Activated T-helper 1 cell treated with anti-CD3 and anti-CD28 coated beads, Interleukin-12 subunit alpha, Interleukin-12 subunit beta, Interleukin-2, Interleukin-4 antibody, amounts not matched to agents 30 ng/mL and 10 ng/mL and 1 ng/mL, durations not matched to agents 14 hours and 24 hours and 36 hours (primary cell): ENCODE data around the gene FRMD4A. TPM values are rescaled to one million over a fixed set of nuclear protein-coding genes. Genes with fewer than 3 reads are reported as not detected.
A peak's percentile ranks its signal among the peaks of the same experiment; 100 is the strongest.
"Not testable (repeated sequence)": the region's sequence is repeated elsewhere in the genome, so short reads cannot be mapped to it uniquely, and the experiment has no call there.

Experiments used
- DNase-seq: peaks from one replicate; pipeline ENCODE4 v3.0.0; 2021; ENCODE audit warnings: low spot score
- H3K27ac Mint-ChIP-seq: one replicate; pipeline ENCODE4 v1.8.0; 2021; ENCODE audit warnings: mild to moderate bottlenecking, mixed read lengths
- H3K27me3 Mint-ChIP-seq: one replicate; pipeline ENCODE4 v1.8.0; 2022; ENCODE audit warnings: mild to moderate bottlenecking, moderate library complexity, mixed read lengths; ENCODE audit not compliant: insufficient read depth
- H3K36me3 Mint-ChIP-seq: one replicate; pipeline ENCODE4 v1.8.0; 2021; ENCODE audit warnings: low read depth, mixed read lengths
- H3K4me1 Mint-ChIP-seq: one replicate; pipeline ENCODE4 v1.8.0; 2021; ENCODE audit warnings: low read depth, mixed read lengths
- H3K4me3 Mint-ChIP-seq: one replicate; pipeline ENCODE4 v1.8.0; 2021; ENCODE audit warnings: mild to moderate bottlenecking, moderate library complexity, mixed read lengths
- H3K9me3 Mint-ChIP-seq: one replicate; pipeline ENCODE4 v1.8.0; 2021; ENCODE audit warnings: mixed read lengths
- intact Hi-C: fragments of 100-400 bp; cut with micrococcal nuclease; formaldehyde crosslinking; loops from one replicate; pipeline ENCODE4 v1.15.1; 2024
- total RNA-seq: library from RNA; stranded (reverse); gene quantifications from 2 replicates; pipeline ENCODE4 v1.2.3, GENCODE V29; 2022

Gene FRMD4A
- total RNA-seq, 1 donor from 2014 or later: 0.31 TPM

GRCh38 chr10:13899941-13900340 lies 430.8 kb downstream of the FRMD4A start:
- DNase-seq: no peak
- H3K36me3 Mint-ChIP-seq: no peaks in the 10 kb centered on the region
- no peaks in the 10 kb centered on the region for H3K4me1 Mint-ChIP-seq
- H3K27ac Mint-ChIP-seq: no peak overlapping the region
- no peaks in the 10 kb centered on the region for H3K9me3 Mint-ChIP-seq
- H3K27me3 Mint-ChIP-seq: peaks cover 9% of the 10 kb centered on the region
- H3K4me3 Mint-ChIP-seq: no peak overlapping the region
- intact Hi-C loops: no loop called here

- DNase-seq, H3K4me3 Mint-ChIP-seq, H3K9me3 Mint-ChIP-seq, H3K27ac Mint-ChIP-seq, H3K36me3 Mint-ChIP-seq, intact Hi-C loops, H3K4me1 Mint-ChIP-seq: not testable (repeated sequence)
- H3K27me3 Mint-ChIP-seq: peaks cover 37% of the 10 kb centered on the region
These were observed 434.6 kb downstream of the FRMD4A start for GRCh38 chr10:13896146-13896545.

GRCh38 chr10:13894412-13895093 lies 436.2 kb downstream of the FRMD4A start:
- Mint-ChIP-seq H3K9me3 (no peaks in the 10 kb centered on the region), H3K27me3 (peaks cover 49% of the 10 kb centered on the region), H3K4me1 (no peaks in the 10 kb centered on the region), H3K36me3 (no peaks in the 10 kb centered on the region), H3K27ac (no peak overlapping the region), H3K4me3 (no peak overlapping the region)
- DNase-seq: no peak
- intact Hi-C loops: no loop called here

DNA sequence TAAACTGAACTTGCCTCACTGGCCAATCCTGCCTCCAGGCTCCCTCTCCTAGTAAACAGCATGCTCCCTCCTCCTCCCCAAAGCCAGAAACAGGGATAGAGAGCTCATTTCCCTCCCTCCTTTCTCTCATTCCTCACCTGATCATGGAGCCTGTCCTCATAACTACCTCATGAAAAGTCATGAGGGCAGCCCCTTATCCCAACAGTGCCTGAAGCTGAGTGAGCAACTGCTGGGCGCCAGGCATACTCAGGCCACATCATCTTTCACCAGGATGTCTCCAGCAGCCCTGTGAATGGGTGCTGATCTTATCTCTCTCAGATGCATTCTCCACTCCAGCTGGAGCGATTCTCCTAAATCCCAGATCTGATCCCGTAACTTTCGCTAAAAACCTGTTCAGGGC lies 436.8 kb downstream of the FRMD4A start:
- Mint-ChIP-seq H3K9me3 (no peaks in the 10 kb centered on the region), H3K36me3 (no peaks in the 10 kb centered on the region), H3K27ac (no peak overlapping the region), H3K27me3 (peaks cover 55% of the 10 kb centered on the region), H3K4me3 (no peak overlapping the region), H3K4me1 (no peaks in the 10 kb centered on the region)
- intact Hi-C loops: no loop called here
- no peak for DNase-seq

DNA sequence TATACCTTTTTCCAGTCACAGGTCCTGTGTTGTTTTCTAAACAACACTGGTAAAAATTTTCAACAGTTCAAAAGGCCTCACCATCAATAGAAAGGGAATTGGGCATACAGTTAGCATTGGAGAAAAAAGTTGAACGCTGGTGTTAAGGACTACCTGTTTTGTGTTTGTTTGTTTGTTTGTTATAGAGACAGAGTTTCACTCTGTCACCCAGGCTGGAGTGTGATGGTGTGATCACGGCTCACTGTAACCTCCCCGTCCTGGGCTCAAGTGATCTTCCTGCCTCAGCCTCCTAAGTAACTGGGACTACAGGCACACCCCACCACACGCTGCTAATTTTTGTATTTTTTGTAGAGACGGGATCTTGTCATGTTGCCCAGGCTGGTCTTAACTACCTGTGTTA lies 437.9 kb downstream of the FRMD4A start:
- no peaks in the 10 kb centered on the region for H3K4me1 Mint-ChIP-seq
- intact Hi-C loops: no loop called here
- H3K27me3 Mint-ChIP-seq: peaks cover 63% of the 10 kb centered on the region
- no peak overlapping the region for H3K27ac Mint-ChIP-seq
- no peaks in the 10 kb centered on the region for H3K9me3 Mint-ChIP-seq
- no peak for DNase-seq
- H3K36me3 Mint-ChIP-seq: no peaks in the 10 kb centered on the region
- no peak overlapping the region for H3K4me3 Mint-ChIP-seq

DNA sequence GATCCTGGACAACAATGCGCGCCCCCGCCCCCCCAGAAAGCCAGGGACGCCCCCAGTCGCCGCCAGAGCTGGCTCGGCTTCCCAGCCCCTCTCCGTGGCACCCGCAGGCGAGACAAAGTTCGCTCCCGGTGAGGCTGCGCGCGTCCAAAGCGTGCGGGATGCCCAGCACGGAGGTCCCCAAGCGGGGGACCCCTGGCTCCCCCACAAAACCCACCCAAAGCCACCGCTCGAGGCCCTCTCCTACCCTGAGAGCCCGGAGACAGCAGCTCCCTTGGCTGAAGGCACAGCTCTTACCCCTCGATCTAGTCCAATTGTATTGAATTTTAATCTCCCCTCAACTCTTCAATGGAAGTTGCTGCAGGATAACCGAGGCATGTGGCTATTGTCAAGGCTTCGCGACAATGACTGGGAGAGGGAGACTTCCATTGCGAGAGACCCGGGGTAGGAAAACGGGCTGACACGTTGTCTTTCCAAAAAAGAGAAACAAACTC lies 438.7 kb downstream of the FRMD4A start:
- no peak overlapping the region for H3K4me3 Mint-ChIP-seq
- H3K4me1 Mint-ChIP-seq: no peaks in the 10 kb centered on the region
- intact Hi-C loops: no loop called here
- peaks cover 63% of the 10 kb centered on the region for H3K27me3 Mint-ChIP-seq
- H3K9me3 Mint-ChIP-seq: no peaks in the 10 kb centered on the region
- no peak overlapping the region for H3K27ac Mint-ChIP-seq
- no peaks in the 10 kb centered on the region for H3K36me3 Mint-ChIP-seq
- no peak for DNase-seq

GRCh38 chr10:13891128-13892000 lies 439.4 kb downstream of the FRMD4A start:
- H3K4me3 Mint-ChIP-seq: peak overlapping the region; percentile 40
- no peaks in the 10 kb centered on the region for H3K9me3 Mint-ChIP-seq
- H3K36me3 Mint-ChIP-seq: no peaks in the 10 kb centered on the region
- no peak for DNase-seq
- intact Hi-C loops: no loop called here
- H3K4me1 Mint-ChIP-seq: no peaks in the 10 kb centered on the region
- peaks cover 63% of the 10 kb centered on the region for H3K27me3 Mint-ChIP-seq
- H3K27ac Mint-ChIP-seq: no peak overlapping the region

GRCh38 chr10:13890233-13891127 lies 440.2 kb downstream of the FRMD4A start:
- peak overlapping the region; percentile 6 for H3K4me3 Mint-ChIP-seq
- intact Hi-C loops: no loop called here

GRCh38 chr10:13887761-13888160 lies 443.0 kb downstream of the FRMD4A start:
- no peak for DNase-seq
- Mint-ChIP-seq H3K4me3 (no peak overlapping the region), H3K9me3 (no peaks in the 10 kb centered on the region), H3K27me3 (peaks cover 47% of the 10 kb centered on the region), H3K4me1 (no peaks in the 10 kb centered on the region), H3K27ac (no peak overlapping the region), H3K36me3 (no peaks in the 10 kb centered on the region)
- intact Hi-C loops: no loop called here

More at GRCh38 chr10:13890233-13891127, 440.2 kb downstream of the FRMD4A start:
- H3K27me3 Mint-ChIP-seq: peaks cover 63% of the 10 kb centered on the region
- no peaks in the 10 kb centered on the region for H3K9me3 Mint-ChIP-seq
- no peak for DNase-seq
- H3K4me1 Mint-ChIP-seq: no peaks in the 10 kb centered on the region
- no peak overlapping the region for H3K27ac Mint-ChIP-seq
- no peaks in the 10 kb centered on the region for H3K36me3 Mint-ChIP-seq

- H3K27ac Mint-ChIP-seq: no peak overlapping the region
- no peaks in the 10 kb centered on the region for H3K9me3 Mint-ChIP-seq
- no peaks in the 10 kb centered on the region for H3K36me3 Mint-ChIP-seq
- no peak overlapping the region for H3K4me3 Mint-ChIP-seq
- intact Hi-C loops: no loop called here
- H3K4me1 Mint-ChIP-seq: no peaks in the 10 kb centered on the region
- DNase-seq: no peak
- peaks cover 33% of the 10 kb centered on the region for H3K27me3 Mint-ChIP-seq
These were observed 445.3 kb downstream of the FRMD4A start for GRCh38 chr10:13885238-13885990.

DNA sequence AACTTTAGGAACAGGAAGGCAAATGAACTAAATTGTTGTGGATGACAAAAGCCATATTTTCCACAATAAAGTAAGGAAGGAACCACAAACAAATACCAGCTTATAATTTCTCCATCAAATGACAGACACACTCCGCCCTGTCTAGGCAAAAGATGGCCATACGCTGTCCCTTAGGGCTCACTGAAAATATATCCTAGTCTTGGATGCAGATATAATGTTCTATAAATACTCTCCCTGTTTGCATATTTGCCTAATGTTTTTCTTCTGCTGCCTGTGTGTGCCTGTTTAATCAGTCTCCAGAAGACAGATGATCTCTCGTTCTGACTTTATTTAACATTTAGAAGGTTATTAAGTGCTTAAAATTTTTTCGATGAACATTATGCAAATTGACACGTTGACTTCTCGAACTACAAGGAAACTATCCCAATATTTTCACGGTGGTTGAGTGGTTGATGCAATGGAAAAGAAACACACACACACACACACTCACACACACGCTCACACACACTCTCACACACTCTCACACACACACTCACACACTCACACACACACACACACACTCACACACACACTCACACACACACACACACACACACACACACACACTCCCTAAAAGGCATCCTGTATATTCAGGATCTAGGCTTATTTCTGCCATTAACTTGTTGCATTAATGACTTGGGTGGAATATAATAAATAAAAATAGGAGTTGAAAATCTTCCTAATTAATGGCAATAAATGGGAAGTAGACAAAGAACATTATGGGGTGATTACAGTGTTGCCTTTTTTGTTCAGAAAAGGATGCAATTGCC lies 446.9 kb downstream of the FRMD4A start:
- DNase-seq: no peak
- H3K4me1 Mint-ChIP-seq: no peaks in the 10 kb centered on the region
- H3K27me3 Mint-ChIP-seq: peaks cover 18% of the 10 kb centered on the region
- intact Hi-C loops: no loop called here
- no peak overlapping the region for H3K4me3 Mint-ChIP-seq
- H3K36me3 Mint-ChIP-seq: no peaks in the 10 kb centered on the region
- H3K9me3 Mint-ChIP-seq: no peaks in the 10 kb centered on the region
- no peak overlapping the region for H3K27ac Mint-ChIP-seq
